GM12874 (cell line): ENCODE results near the gene GLUL.

Experiments
- CTCF ChIP-seq: IDR thresholded peaks from 2 replicates; pipeline ENCODE4 v1.5.1; 2011; ENCODE audit warnings: low read depth, mild to moderate bottlenecking, control low read depth, low read length, moderate library complexity; ENCODE audit not compliant: insufficient read depth

GLUL gene

GRCh38 chr1:182376936-182377574 is 14.5 kb downstream of the GLUL start:
- TF ChIP-seq CTCF, result no peak

DNA sequence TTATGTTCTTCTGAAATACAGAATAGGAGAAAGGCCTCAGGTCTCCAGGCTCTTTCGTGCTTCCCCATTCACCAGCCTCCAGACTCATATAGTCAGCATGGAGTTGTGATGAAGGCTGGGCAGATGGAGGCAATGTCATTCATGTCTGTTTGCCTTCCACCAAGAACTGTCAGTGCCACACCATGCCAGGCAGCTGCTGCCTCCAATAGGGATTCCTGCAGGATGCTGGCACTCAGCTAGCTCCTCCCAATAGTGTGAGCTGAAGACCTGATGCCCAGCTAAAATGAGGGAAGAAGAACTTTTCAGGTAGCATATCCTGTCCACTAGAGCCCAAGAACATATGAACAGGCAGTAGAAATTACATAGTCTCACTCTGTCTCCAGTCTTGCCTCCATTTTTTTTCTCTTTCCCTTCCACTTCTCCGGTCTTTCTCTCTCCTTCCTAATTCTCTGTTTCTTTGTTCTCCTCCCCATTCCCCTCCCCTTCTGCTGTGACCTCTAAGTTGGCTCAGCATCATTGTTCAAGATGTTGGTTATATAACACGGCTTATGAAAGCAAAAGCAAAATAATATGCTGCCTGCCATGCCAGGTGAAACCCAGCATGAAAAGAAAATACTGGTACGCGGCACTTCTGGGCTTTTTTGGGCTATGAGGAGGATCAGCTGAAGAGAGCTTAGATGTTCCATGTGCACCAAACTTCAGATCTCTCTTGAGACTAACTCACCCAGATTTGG is 17.3 kb downstream of the GLUL start:
- TF ChIP-seq CTCF, result no peak

GRCh38 chr1:182370532-182370931 is 21.1 kb downstream of the GLUL start:
- TF ChIP-seq CTCF, result no peak

DNA sequence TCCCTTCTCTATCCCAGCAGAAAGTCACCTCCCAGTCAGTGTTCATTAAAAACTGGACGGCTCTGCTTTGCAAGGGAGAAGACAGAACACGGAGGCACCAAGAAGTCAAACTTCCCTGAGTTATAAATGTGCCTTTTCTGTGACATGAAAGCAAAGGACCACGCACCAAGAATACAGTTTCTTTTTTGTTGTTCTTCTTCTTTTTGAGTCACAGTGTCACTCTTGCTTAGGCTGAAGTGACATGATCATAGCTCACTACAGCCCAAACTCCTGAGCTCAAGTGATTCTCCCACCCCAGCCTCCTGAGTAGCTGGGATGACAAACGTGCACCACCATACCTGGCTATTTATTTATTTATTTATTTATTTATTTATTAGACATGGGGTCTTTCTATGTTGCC is 22.7 kb downstream of the GLUL start:
- TF ChIP-seq CTCF, result no peak

DNA sequence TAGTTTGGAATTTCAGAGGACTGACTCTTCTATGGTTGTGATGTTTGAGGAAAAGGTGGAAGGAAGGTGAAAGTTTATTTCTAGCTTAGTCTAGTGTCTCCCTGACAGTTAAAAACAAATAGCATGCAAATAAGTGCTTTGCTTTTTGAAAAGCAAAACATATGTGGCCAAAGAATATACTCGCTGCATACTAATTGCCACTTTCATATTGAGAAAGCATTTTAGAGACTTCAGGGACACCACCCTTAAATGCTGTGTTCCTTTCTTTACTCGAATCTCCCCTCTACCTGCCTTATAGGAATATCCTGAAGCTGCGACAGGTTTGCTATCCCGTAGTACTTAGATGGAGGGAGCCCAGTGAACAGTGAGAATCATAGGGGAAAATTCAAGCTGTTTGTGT is 23.2 kb downstream of the GLUL start:
- no peak for TF ChIP-seq CTCF

- no peak for TF ChIP-seq CTCF
These were observed 23.7 kb downstream of the GLUL start for GRCh38 chr1:182367926-182368325.

GRCh38 chr1:182366596-182366995 is 25.0 kb downstream of the GLUL start:
- no peak for TF ChIP-seq CTCF
